HepG2 (cell line): ENCODE data around the gene REEP2.
A peak's percentile ranks its signal among the peaks of the same experiment; 100 is the strongest.

ENCODE experiments used
- HNRNPH1 ChIP-seq: fragments of 200-400 bp; formaldehyde crosslinking; optimal IDR thresholded peaks from 2 replicates; pipeline ENCODE3; 2017; ENCODE audit warnings: mild to moderate bottlenecking, low read depth, low read length
- ZNF768 ChIP-seq: sonication (generic); formaldehyde crosslinking; IDR thresholded peaks from 2 replicates; pipeline ENCODE4 v1.4.0; 2020; ENCODE audit warnings: missing genetic modification reagents

DNA sequence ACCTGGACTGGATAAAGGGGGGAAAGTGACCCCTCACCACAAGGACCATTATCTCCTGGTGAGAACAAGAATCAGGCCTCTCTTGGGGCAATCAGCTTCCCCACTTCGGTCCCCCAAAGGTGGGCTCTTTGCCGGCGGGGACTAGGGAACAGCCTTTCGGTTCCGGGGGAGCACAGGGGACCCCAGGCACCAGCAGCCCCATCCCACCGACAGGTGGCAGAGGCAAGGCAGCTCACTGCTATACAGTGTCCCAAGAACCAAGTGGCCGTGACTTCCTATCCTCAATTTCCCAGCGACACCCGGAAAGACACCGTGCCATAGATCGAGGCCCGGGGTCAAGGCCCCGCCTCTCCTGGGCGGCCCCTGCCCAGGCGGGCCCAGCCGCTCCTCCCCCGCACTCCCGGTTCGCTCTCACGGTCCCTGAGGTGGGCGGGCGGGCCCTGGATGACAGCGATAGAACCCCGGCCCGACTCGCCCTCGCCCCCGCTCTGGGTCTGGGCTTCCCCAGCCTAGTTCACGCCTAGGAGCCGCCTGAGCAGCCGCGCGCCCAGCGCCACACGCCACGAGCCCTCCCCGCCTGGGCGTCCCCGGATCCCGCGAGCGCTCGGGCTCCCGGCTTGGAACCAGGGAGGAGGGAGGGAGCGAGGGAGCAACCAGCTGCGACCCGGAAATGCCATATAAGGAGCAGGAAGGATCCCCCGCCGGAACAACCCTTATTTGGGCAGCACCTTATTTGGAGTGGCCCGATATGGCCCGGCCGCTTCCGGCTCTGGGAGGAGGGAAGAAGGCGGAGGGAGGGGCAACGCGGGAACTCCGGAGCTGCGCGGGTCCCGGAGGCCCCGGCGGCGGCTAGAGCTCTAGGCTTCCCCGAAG, 25.8 kb downstream of the REEP2 start:
- no peak for TF ChIP-seq HNRNPH1
- TF ChIP-seq ZNF768 (CRISPR knock-in tag), result peak; percentile 29; the same call in 1 of the 2 replicates
